Measurements from ENCODE around the gene RANBP3L.

Gene RANBP3L

GRCh38 chr5:36279054-36279698 lies 22.5 kb downstream of the RANBP3L start:
- no peak overlapping the region for H3K4me3 ChIP-seq (ENCODE audit: low read depth, low read length)
- no peak for TF ChIP-seq CTCF (IDR thresholded peaks at IDR 0.05; ENCODE audit: low read depth, low read length)

GRCh38 chr5:36277521-36278176 lies 24.1 kb downstream of the RANBP3L start:
- no peak overlapping the region for H3K4me3 ChIP-seq (ENCODE audit: low read depth, low read length)
- no peak for TF ChIP-seq CTCF (IDR thresholded peaks at IDR 0.05; ENCODE audit: low read depth, low read length)

- H3K4me3 ChIP-seq (ENCODE audit: low read depth, low read length): no peak overlapping the region
- no peak for TF ChIP-seq CTCF (IDR thresholded peaks at IDR 0.05; ENCODE audit: low read depth, low read length)
These were observed 24.8 kb downstream of the RANBP3L start for GRCh38 chr5:36276864-36277263.

- TF ChIP-seq CTCF (IDR thresholded peaks at IDR 0.05; ENCODE audit: low read depth, low read length): no peak
- no peak overlapping the region for H3K4me3 ChIP-seq (ENCODE audit: low read depth, low read length)
These were observed 27.7 kb downstream of the RANBP3L start for GRCh38 chr5:36273809-36274526.

GRCh38 chr5:36272136-36272690 lies 29.5 kb downstream of the RANBP3L start:
- no peak for TF ChIP-seq CTCF (IDR thresholded peaks at IDR 0.05; ENCODE audit: low read depth, low read length)
- no peak overlapping the region for H3K4me3 ChIP-seq (ENCODE audit: low read depth, low read length)

GRCh38 chr5:36270876-36271575 lies 30.7 kb downstream of the RANBP3L start:
- no peak for TF ChIP-seq CTCF (IDR thresholded peaks at IDR 0.05; ENCODE audit: low read depth, low read length)
- H3K4me3 ChIP-seq (ENCODE audit: low read depth, low read length): no peak overlapping the region
